Myocyte (in vitro differentiated cells): ENCODE data around the gene MAGED1. TPM values are rescaled to one million over a fixed set of nuclear protein-coding genes. Genes with fewer than 3 reads are reported as not detected.

ENCODE experiments used
- DNase-seq: peaks from one replicate; pipeline ENCODE4 v3.0.0-alpha.2; 2012; ENCODE audit warnings: low read depth
- polyA plus RNA-seq: library from polyadenylated mRNA; unstranded; fragments of >200 nt; gene quantifications from one replicate; pipeline ENCODE4 v1.2.1, GENCODE V29; 2012; ENCODE audit warnings: missing spikeins
- total RNA-seq: library from RNA; depleted of rRNA; stranded (reverse); fragments of >200 nt; gene quantifications from 2 replicates; pipeline ENCODE4 v1.2.3, GENCODE V29; 2014

Gene MAGED1, protein sequence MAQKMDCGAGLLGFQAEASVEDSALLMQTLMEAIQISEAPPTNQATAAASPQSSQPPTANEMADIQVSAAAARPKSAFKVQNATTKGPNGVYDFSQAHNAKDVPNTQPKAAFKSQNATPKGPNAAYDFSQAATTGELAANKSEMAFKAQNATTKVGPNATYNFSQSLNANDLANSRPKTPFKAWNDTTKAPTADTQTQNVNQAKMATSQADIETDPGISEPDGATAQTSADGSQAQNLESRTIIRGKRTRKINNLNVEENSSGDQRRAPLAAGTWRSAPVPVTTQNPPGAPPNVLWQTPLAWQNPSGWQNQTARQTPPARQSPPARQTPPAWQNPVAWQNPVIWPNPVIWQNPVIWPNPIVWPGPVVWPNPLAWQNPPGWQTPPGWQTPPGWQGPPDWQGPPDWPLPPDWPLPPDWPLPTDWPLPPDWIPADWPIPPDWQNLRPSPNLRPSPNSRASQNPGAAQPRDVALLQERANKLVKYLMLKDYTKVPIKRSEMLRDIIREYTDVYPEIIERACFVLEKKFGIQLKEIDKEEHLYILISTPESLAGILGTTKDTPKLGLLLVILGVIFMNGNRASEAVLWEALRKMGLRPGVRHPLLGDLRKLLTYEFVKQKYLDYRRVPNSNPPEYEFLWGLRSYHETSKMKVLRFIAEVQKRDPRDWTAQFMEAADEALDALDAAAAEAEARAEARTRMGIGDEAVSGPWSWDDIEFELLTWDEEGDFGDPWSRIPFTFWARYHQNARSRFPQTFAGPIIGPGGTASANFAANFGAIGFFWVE
- total RNA-seq: 477 and 582 TPM in 2 replicates
- 507 TPM for polyA plus RNA-seq

DNA sequence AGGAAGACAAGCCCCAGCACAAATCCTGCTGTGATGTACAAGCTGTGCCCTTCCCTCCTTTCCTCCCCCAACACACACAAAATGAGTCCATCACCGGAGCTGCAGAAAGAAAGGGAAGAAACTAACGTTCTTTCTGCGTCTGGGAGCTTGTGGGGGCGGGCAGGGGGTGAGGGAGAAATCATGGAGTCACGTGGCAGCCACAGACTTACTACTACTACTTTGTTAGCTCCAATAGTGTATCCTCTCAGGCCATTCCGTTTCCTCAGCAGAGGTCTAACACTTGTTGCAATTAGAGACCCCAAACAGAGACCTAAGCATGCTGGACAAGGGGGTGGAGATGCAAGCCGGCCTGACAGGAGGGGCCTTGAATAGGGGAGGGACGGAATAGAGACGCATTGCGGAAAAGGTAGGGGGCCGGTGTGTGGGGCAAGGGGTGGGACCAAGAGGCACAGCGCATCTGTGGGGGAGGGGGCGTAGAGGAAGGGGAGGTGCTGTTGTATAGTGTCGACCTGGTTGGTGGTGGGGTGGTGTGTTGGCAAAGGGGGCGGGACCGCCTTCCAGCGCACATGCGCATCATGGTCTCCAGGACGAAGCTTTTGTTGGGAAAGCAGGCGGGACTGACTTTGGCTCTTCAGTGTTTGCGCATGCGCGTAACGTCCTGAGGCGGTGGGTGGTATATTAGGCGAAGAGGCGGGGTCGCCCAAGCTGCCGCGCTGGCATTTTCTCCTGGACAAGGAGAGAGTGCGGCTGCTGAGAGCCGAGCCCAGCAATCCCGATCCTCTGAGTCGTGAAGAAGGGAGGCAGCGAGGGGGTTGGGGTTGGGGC is at the start of gene MAGED1:
MAGED1 (plus strand) TSS at position 703 of the 825 bp plus-strand sequence. CDS start 682 bp downstream, outside the sequence.
- DNase-seq: peak; percentile 94

DNA sequence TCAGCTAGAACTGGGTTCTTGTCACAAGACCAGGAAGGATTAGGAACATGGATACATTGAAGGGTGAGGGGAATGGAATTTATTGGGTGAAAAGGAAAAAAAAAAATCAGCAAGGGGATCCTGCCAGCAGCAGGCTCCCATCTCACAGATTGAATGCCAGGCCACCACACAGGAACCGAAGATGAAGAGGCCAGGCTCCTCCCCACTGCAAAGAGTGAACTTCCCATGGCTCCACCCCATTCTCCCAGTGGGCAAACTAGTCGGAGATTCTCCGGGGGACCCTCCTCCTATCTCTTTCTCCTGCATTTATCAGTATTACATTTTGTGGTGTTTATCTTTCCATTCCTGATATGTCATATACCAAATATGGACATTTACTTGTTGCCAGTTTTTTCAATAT is 46.0 kb upstream of the MAGED1 start:
- no peak for DNase-seq

DNA sequence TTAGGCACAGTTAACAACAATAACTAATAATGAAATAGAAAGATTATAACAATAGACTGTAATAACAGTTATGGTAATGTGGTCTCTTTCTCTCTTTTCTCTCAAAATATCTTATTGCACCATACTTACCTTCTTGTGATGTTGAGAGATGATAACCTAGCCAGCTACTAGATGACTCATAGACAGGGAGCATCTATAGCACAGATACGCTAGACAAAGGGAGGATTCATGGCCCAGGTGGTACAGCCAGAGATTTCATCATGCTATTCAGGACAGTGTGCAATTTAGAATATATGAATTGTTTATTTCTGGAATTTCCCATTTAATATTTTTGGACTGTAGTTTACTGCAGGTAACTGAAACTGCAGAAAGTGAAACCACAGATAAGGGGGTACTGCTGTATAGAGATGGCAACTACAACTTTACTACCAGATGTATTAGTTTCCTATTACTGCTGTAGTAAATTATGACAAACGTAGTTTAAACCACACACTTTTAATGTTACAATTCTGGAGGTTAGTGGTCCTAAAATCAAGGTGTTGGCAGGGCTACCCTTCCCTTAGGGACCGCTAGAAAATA is 41.8 kb upstream of the MAGED1 start:
- DNase-seq: no peak

DNA sequence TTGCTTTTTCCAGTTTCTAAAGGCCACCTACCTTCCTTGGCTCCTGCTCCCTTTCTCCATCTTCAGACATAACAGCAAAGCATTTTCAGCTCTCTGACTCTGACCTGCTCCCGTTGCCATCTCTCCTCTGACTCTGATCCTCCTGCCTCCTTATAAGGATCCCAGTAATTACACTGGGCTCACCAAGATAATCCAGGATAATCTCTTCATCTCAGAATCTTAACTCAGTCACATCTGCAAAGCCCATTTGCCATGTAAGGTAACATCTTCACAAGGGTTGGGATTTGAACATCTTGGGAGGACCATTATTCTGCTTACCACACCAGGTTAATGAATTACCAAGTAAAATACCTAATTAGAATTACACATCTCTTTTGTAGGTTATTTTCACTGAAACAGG is 41.3 kb upstream of the MAGED1 start:
- no peak for DNase-seq

DNA sequence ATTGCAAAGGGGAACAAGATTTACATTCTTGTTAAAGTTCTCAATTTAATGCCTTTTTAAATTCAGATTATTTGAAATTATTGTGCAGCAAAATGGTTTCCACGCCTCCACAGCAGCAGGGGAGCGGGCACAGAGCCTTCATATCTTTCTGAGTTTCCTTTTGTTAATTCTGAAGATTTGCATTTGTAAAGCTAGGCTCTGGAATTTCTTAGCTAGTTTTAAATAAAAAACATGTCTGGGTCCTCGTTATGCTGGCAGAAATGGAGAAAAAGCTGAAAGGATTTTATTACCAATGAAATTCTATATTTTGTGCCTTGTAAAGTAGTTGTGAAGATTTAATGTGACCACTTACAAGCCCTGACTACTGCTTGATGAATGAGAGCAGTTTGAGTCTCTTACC is 40.8 kb upstream of the MAGED1 start:
- DNase-seq: no peak

DNA sequence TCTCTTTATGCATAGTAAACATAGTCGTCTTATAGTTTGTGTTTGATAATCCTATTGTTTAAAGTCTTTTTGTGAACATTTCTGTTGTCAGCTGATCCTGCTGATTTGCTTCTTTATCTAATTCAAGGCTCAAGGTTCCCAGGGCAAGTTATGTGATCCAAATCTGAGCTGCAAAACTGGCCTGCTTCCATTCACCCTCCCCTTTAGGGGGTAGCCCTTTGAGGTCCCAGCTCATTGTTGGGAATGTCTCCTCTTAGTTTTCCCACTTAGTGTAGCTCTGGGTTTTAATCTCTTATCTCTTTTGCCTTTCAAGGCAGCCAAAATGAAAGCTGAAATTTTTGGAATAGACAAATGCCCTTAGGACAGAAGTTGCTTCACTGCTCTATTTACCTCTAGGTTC is 40.2 kb upstream of the MAGED1 start:
- no peak for DNase-seq

DNA sequence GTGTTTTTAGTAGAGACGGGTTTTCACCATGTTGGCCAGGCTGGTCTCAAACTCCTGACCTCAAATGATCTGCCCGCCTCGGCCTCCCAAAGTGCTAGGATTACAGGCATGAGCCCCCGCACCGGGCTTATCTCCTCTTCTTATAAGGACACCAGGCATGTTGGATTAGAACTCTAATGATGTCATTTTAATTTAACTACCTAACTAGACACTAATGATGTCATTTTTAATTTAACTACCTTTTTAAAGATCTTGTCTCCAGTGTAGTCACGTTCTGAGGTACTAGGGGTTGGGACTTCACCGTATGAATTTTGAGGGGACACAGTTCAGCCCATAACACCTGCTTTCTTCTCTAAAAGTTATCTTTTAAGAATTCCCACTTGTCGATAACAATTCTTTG is 37.7 kb upstream of the MAGED1 start:
- DNase-seq: no peak

DNA sequence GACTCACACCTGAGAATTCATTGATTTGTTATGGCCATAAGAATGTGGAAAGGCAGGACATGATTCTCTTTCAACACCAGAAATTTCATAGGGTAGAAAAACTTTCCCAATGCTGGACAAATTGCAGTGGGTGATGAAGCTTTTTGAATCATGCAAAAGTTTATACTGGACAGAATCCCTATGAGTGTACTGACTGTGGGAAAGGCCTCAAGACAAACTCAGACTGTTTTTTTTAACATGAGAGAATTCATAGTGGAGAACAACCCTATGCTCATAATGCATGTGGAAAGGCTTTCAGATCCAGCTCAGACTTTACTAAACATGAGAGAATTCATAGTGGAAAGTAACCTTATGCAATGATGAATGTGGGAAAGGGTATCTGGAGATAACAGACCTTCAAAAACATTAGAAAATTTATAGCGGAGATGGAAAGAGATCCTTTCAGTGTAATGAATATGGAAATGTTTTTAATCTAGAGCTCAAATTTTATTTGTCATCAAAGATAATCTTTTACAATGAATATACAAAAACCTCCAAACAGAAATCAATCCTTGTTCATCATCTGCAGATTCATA is 36.2 kb upstream of the MAGED1 start:
- no peak for DNase-seq

DNA sequence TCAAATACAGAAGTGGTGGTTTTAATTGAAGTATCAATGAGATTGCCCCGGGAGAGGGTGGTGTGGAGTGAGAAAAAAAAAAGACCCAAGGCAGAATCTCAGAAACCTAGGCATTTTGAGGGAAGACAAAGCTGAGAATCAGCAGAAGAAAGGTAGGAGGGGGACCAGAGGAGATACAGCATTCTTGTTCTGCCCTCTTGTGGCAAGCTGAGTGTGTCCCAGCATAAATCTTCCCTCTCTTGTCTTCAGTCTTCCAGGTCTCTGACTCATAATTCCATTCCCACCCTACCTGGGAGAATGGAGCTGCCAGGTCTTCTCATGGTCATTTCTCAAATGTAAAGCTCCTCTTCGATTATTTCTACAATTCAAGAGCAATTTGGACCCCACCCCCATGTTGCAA is 32.7 kb upstream of the MAGED1 start:
- peak; percentile 22 for DNase-seq

DNA sequence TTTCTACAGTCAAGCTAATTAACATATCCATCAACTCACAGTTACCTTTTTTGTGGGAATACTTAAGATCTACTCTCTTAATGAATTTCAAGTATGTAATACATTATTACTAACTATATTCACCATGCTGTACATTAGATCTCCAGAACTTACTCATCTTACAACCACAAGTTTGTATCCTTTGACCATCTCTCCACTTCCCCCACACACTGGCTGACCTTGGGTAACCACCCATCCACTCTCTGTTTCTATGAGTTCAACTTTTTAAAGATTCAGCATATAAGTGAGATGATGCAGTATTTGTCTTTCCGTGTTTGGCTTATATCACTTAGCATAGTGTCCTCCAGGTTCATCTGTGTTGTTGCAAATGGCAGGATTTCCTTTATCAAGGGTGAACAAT is 30.5 kb upstream of the MAGED1 start:
- DNase-seq: no peak

DNA sequence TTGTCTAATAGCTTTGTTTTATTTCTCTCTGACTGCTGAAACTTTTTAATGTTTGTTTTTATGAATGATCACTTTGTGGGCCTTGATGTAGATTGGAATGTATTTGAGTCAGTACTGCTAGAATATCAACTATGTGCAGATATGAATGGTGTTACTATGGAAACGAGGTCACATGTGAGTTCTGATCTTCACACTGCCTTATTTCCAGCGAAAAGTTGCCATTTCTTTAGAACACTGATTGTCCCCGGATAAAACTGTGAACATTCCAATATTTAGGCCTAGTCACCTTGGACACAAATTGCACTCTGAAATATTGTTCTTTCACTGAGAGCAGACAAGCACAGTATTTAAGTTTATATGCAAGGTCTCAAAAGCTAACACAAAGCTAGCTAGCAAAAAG is 27.2 kb upstream of the MAGED1 start:
- no peak for DNase-seq

DNA sequence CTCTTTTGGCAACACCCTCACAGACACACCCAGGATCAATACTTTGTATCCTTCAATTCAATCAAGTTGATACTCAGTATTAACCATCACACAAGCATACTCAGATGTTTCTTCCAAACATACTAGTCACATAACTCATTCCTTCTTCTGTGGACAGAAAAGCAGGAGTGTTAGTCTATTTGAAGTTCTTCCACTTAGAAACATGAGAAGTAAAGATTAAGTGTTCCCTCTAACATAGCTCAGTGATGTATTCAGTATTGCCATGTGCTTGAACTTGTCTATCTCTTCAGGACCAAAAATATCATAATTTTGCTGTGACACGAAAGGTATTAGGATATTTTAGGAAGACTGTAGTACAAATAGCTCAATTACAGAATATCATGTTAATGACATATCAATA is 25.8 kb upstream of the MAGED1 start:
- no peak for DNase-seq

DNA sequence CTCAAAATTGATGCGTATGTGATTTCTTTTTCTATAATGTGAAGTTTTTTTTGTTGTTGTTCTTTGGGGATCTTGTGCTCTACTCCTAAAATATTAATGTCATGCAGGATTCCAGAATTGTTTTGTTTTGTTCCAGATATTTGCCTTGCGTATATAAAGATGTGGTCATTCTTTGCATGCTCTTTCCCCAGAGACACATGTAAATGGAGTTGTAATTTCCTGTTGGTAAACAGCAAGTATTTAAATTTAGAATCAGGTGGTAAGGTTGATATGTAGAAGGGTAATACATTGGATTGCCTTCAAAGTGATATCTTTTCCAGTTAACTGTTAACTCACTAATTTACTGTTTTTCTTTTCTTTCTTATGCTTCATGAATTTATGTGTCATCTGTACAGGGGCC is 23.1 kb upstream of the MAGED1 start:
- DNase-seq: no peak

DNA sequence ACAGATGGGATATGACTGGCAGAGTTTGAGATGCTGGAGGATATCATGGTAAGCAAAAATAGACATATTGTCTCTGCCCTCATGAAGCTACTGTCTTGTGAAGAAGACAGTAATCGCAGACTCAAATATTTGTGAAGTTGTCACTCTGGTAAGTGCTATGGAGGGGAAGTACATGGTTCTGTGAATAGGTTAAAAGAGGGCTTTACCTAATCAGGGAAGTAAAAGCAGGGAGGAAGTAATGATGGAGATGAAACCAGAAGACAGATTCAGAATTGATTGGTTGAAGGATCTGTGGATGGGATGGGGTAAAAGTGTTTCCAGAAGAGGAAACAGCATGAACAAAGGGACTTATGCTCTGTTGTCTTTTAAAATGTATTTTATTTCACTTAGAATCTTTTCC is 19.3 kb upstream of the MAGED1 start:
- DNase-seq: no peak

DNA sequence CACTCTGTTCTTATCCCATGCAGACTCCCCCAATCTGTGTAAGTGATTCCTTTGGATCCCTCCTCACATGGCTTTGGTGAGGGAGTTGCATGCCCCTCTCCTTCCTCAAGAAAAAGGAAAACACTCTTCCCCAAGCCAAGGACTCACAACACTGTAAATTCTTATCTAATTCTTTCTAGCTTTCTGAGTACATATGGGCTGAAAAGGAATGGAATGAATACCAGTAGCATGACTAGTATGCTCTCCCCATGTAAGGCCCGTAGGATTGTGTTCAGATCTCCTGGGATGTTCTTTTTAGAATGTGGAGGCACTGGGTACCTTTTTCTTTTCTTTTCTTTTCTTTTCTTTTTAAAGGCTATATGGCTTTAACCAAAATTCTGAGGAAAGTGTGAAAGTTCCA is 17.0 kb upstream of the MAGED1 start:
- no peak for DNase-seq

DNA sequence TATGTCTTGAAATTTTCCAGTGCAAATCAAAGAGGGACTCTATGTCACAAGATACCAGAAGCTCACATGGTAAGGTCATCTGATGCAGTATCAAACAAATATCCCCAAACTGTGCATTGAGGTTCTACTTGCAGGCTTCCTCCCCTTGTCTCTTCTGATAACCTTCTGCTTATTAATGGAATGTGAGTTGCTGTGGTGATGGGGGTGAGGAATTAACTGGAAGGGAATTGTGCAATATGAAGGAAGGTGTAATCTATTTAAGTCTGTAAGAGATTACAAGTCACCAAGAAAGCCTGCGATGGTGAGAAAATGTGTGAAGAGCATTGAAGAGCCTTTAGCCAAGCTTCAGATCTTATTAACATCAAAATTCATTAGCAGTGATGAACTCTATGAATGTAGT is 15.4 kb upstream of the MAGED1 start:
- DNase-seq: no peak

DNA sequence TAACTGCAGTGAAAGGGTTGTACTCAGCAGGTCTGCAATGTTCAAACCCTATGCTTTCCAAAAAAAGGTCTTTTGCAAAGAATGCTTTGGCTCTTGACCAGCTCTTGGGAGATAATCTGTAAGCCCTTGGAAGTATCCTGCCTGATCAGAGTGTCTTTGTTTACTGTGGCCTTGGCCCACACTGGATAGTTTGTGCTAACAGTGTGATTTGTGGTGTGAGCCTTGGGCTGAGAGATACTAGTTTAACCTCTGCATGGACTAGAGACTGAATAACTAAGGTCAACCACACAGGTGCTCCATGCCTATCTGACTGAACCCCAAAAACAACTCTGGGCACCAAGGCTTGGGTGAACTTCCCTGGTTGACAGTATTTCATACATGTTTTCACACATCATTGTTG is 3.6 kb upstream of the MAGED1 start:
- DNase-seq: no peak

DNA sequence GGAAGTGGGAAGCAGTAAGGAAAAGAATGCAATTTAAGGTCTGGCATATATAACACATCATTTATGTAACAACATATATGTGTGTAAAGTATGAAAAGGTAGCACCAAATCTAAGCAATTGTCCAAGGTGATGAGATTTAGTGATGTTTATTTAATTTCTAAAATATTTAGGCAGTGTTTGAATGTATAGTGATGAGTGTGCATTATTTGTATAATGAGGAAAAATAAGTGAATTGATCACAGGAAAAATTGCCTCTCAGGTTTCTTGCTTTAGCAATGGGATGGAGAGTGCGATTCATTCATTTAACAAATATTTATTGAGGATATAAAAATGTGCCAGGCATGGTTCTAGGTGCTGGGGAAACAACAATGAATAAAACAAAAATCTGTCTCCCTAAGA is 2.2 kb upstream of the MAGED1 start:
- no peak for DNase-seq

DNA sequence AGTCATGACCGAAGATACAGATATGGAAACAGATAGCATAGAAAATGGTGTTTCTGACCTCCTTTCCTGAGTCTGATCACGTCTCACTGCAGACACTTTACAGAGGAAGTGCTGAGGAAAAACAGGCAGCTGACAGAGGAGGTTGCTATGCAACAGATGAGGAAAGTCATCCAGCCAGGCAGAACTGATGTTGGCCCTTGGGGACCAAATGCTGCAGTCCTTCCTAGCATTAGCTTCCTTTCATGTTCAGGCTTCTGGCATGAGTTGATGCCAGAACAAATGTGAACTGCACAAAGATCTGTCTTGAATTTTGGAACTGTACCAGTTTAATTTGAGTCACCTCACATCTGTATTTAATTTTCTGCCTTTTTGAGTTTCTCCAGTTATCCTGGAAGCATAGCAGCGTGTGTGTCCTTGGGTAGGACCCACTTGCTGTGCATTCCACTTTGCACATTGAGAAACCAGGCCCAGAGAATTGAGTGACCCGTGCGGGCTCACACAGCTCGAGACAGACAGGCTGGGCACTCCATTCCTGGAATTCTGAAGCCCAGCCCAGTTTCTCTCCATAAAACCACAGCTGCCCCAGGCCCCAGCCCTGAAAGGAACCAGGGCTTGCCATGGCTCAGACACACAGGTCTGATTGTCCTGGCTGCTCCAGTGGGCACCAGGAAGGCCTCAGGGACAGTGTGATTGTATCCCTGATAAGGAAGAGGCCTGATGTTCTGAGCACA is 1.4 kb upstream of the MAGED1 start:
- peak; percentile 61 for DNase-seq

DNA sequence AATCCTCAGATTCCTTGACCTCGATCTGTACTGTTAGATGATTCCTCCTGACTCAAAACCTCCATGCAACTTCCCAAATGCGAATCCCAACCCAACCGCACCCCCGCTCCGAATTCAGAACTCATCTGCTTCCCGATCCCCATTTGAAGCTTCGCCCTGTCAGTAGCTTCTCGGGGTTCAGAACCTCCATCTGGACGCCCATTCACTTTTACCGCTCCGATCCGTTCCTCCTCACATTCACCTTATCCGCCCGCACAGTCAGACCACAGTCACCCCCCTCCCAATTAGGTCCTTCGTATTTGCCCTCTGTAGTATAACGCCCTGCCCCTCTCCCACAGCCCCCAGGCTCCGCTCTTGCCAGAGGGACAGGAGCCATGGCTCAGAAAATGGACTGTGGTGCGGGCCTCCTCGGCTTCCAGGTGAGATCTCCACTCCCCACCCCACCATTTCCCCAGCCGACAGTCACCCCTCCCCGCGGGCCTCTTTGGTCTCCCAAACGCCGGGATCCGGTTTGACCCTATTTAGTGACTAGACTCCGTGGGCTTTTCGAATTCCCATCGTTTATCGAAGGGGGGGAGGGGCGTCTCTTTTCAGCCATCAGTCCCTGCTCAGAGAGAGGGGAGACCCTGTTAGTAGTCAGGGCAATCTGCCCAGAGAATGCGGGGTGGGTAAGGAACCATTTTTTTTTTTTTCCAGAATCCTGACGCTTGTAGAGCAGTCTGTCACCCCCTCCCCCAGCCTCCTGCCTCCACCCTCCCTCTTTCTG is 691 bp downstream of the MAGED1 start:
- peak; percentile 59 for DNase-seq
